Keratinocyte (primary cell): Measurements from ENCODE around the gene EHMT1. TPM values are rescaled to one million over a fixed set of nuclear protein-coding genes. Genes with fewer than 3 reads are reported as not detected.

Source experiments
- DNase-seq: peaks from one replicate; pipeline ENCODE4 v3.0.0-alpha.2; 2011; ENCODE audit warnings: low read depth, missing footprints, low spot score
- FAIRE-seq: peaks from 2 replicates; lab custom pipeline; 2011; peaks lifted over from hg19 to GRCh38; lab: Jason Lieb, UNC
- H2AFZ ChIP-seq: 2 replicates; pipeline ENCODE4 v1.6.0; 2012; ENCODE audit warnings: low read length, control low read depth, inconsistent platforms; ENCODE audit not compliant: control insufficient read depth
- H3K27ac ChIP-seq: 2 replicates; pipeline ENCODE4 v1.5.1; 2011; ENCODE audit warnings: low read length; ENCODE audit not compliant: control insufficient read depth, insufficient read depth
- H3K27me3 ChIP-seq: 3 replicates; pipeline ENCODE4 v1.6.0; 2011; ENCODE audit warnings: low read length; ENCODE audit not compliant: control insufficient read depth, insufficient read depth; ENCODE audit errors: extremely low read depth
- H3K36me3 ChIP-seq, 2 experiments: 2 replicates in 1 of 2; 3 replicates in 1 of 2; pipeline ENCODE4 v1.5.1; 2011; ENCODE audit warnings: low read length in 2 of 2, mild to moderate bottlenecking in 1 of 2; ENCODE audit not compliant: control insufficient read depth in 2 of 2, insufficient read depth in 2 of 2; ENCODE audit errors: extremely low read depth in 1 of 2
- H3K4me1 ChIP-seq: 3 replicates; pipeline ENCODE4 v1.5.1; 2011; ENCODE audit warnings: low read length; ENCODE audit not compliant: control insufficient read depth, insufficient read depth; ENCODE audit errors: extremely low read depth
- H3K4me2 ChIP-seq: 3 replicates; pipeline ENCODE4 v1.6.0; 2011; ENCODE audit warnings: low read depth, low read length; ENCODE audit not compliant: control insufficient read depth, insufficient read depth; ENCODE audit errors: extremely low read depth
- H3K4me3 ChIP-seq, 3 experiments: fragments of 200-600 bp in 1 of 3; sonication (generic) in 1 of 3; 2 replicates in 2 of 3; 3 replicates in 1 of 3; pipeline ENCODE4 v1.5.1; 2011 to 2016; ENCODE audit warnings: low read length in 3 of 3, mild to moderate bottlenecking in 3 of 3, control low read depth in 2 of 3, inconsistent platforms in 1 of 3, low read depth in 1 of 3, mixed read lengths in 1 of 3, mixed run types in 1 of 3, moderate library complexity in 1 of 3; ENCODE audit not compliant: control insufficient read depth in 2 of 3, insufficient read depth in 2 of 3; ENCODE audit errors: extremely low read depth in 1 of 3
- H3K79me2 ChIP-seq: 2 replicates; pipeline ENCODE4 v1.6.0; 2012; ENCODE audit warnings: low read length; ENCODE audit not compliant: control insufficient read depth, insufficient read depth
- H3K9ac ChIP-seq: 3 replicates; pipeline ENCODE4 v1.6.0; 2011; ENCODE audit warnings: low read length; ENCODE audit not compliant: control insufficient read depth, insufficient read depth; ENCODE audit errors: extremely low read depth
- H3K9me1 ChIP-seq: 3 replicates; pipeline ENCODE4 v1.6.0; 2011; ENCODE audit warnings: low read length; ENCODE audit not compliant: control insufficient read depth, insufficient read depth; ENCODE audit errors: extremely low read depth
- H3K9me3 ChIP-seq: 2 replicates; pipeline ENCODE4 v1.5.1; 2012; ENCODE audit warnings: low read depth, low read length; ENCODE audit not compliant: control insufficient read depth
- H4K20me1 ChIP-seq: 3 replicates; pipeline ENCODE4 v1.6.0; 2011; ENCODE audit warnings: low read length; ENCODE audit not compliant: control insufficient read depth, insufficient read depth; ENCODE audit errors: extremely low read depth
- CTCF ChIP-seq, 3 experiments: IDR thresholded peaks in 1 of 3; conservative IDR thresholded peaks in 1 of 3; optimal IDR thresholded peaks in 1 of 3; 2 replicates in 2 of 3; 3 replicates in 1 of 3; pipeline versions ENCODE3 to v1.5.1; 2011; ENCODE audit warnings: low read length in 3 of 3, mild to moderate bottlenecking in 3 of 3, moderate library complexity in 2 of 3, control low read depth in 1 of 3, inconsistent platforms in 1 of 3; ENCODE audit not compliant: insufficient read depth in 2 of 3; ENCODE audit errors: extremely low read depth in 1 of 3
- EZH2 ChIP-seq: IDR thresholded peaks from one replicate; pipeline ENCODE4 v1.6.1; 2012; ENCODE audit warnings: inconsistent platforms, mild to moderate bottlenecking, low read length, moderate library complexity
- dilution Hi-C: fragments of 300-500 bp; cut with MboI; formaldehyde crosslinking; loops from one replicate; pipeline ENCODE4 v1.7.0; 2020; ENCODE audit warnings: low sequenced_read_pairs; ENCODE audit not compliant: extremely low pct_ligation_motif_present
- polyA plus RNA-seq, 5 experiments: library from polyadenylated mRNA; depleted of rRNA in 3 of 5; stranded (reverse) in 3 of 5; stranded (forward) in 1 of 5; unstranded in 1 of 5; fragments of >200 nt; gene quantifications; 1 replicate in 1 of 5; 2 replicates in 3 of 5; 3 replicates in 1 of 5; pipeline versions ENCODE4 v1.2.1 to v1.2.3, GENCODE V29; 2011 to 2012; ENCODE audit warnings: missing spikeins in 2 of 5, low read depth in 1 of 5, low replicate concordance in 1 of 5

Gene EHMT1
- polyA plus RNA-seq, 1 donor (not counting 4 experiments of a cell fraction or from before 2014, with no cell fraction given): 25.9 TPM

- Histone ChIP-seq H3K4me2 (no peak overlapping the region), H3K4me1 (no peaks in the 10 kb centered on the region), H3K4me3 (no peak overlapping the region), H3K9ac (no peak overlapping the region), H3K9me1 (no peaks in the 10 kb centered on the region), H3K9me3 (no peaks in the 10 kb centered on the region), H3K79me2 (peaks cover 5% of the 10 kb centered on the region), H3K36me3 (peaks cover 21 to 25% of the 10 kb centered on the region in 2 experiments), H3K27ac (no peak overlapping the region), H3K27me3 (no peaks in the 10 kb centered on the region), H2AFZ (no peak overlapping the region), H4K20me1 (no peaks in the 10 kb centered on the region)
- dilution Hi-C loops: no loop called here
- FAIRE-seq (no peak), DNase-seq (no peak)
- TF ChIP-seq CTCF (optimal IDR thresholded peaks at IDR 0.05 in 1 of 3, IDR thresholded peaks at IDR 0.05 in 1 of 3, conservative IDR thresholded peaks at IDR 0.05 in 1 of 3; ENCODE audit: extremely low read depth in 1 of 3, insufficient read depth in 2 of 3, low read length in 3 of 3) (no peak), EZH2 (no peak)
Measured at GRCh38 chr9:137749511-137749910, 130.7 kb downstream of the EHMT1 start.

DNA sequence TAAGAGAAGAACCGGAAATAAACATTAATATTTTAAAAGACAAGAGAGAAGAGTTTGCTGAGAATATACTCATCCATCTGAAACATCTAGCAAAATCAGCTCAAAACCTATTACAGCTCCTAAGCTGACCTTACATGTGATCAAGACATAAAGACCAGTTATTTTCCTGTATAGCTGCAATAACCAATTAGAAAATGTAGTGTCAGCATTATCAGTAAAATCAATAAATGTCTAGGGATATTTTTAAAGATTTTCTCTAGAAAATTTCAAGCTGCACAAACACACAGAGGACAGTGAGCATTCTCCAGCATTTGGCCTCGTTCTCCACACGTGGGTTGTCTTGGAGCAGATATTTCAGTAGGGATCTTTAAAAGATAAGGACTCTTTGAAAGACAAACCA is 131.2 kb downstream of the EHMT1 start:
- dilution Hi-C loops: no loop called here
- H3K79me2 ChIP-seq: peaks cover 5% of the 10 kb centered on the region
- no peak overlapping the region for H2AFZ ChIP-seq
- H3K9me1 ChIP-seq: no peaks in the 10 kb centered on the region
- no peaks in the 10 kb centered on the region for H3K9me3 ChIP-seq
- no peaks in the 10 kb centered on the region for H4K20me1 ChIP-seq
- no peak overlapping the region for H3K9ac ChIP-seq
- no peak overlapping the region for H3K4me2 ChIP-seq
- H3K27me3 ChIP-seq: no peaks in the 10 kb centered on the region
- no peak overlapping the region for H3K4me3 ChIP-seq
- TF ChIP-seq CTCF (optimal IDR thresholded peaks at IDR 0.05 in 1 of 3, IDR thresholded peaks at IDR 0.05 in 1 of 3, conservative IDR thresholded peaks at IDR 0.05 in 1 of 3; ENCODE audit: extremely low read depth in 1 of 3, insufficient read depth in 2 of 3, low read length in 3 of 3) (no peak), EZH2 (no peak)
- no peak overlapping the region for H3K27ac ChIP-seq
- DNase-seq: no peak
- no peaks in the 10 kb centered on the region for H3K4me1 ChIP-seq
- no peak for FAIRE-seq
- peaks cover 18 to 24% of the 10 kb centered on the region in 2 experiments for H3K36me3 ChIP-seq
